Fibroblast of the aortic adventitia (primary cell): ENCODE data around the gene CCDC136. TPM values are rescaled to one million over a fixed set of nuclear protein-coding genes. Genes with fewer than 3 reads are reported as not detected.

Experiments used
- DNase-seq: peaks from one replicate; pipeline ENCODE4 v3.0.0-alpha.2; 2010; ENCODE audit warnings: low read depth
- H3K4me3 ChIP-seq: 2 replicates; pipeline ENCODE4 v1.5.1; 2011; ENCODE audit warnings: low read depth, mild to moderate bottlenecking, control low read depth, low read length, moderate library complexity
- CTCF ChIP-seq: IDR thresholded peaks from 2 replicates; pipeline ENCODE4 v1.5.1; 2011; ENCODE audit warnings: mild to moderate bottlenecking, low read length, control low read depth, inconsistent platforms; ENCODE audit not compliant: insufficient read depth
- total RNA-seq: library from RNA; depleted of rRNA; stranded (reverse); fragments of >200 nt; gene quantifications from 2 replicates; pipeline ENCODE4 v1.2.3, GENCODE V29; 2012; ENCODE audit warnings: low replicate concordance

The CCDC136 gene
- total RNA-seq, 1 donor = 9.9 TPM

- no peak for DNase-seq
- TF ChIP-seq CTCF = no peak
- H3K4me3 ChIP-seq = no peak overlapping the region
These were observed 39.5 kb upstream of the CCDC136 start for GRCh38 chr7:128752251-128752650.

- no peak for TF ChIP-seq CTCF
- no peak overlapping the region for H3K4me3 ChIP-seq
- DNase-seq = no peak
These were observed 36.5 kb upstream of the CCDC136 start for GRCh38 chr7:128755075-128755818.

GRCh38 chr7:128755819-128756476 lies 35.8 kb upstream of the CCDC136 start:
- peak; percentile 90 for DNase-seq
- TF ChIP-seq CTCF = no peak
- no peak overlapping the region for H3K4me3 ChIP-seq

GRCh38 chr7:128757203-128757602 lies 34.6 kb upstream of the CCDC136 start:
- no peak for DNase-seq
- H3K4me3 ChIP-seq = no peak overlapping the region
- no peak for TF ChIP-seq CTCF

- DNase-seq = no peak
- TF ChIP-seq CTCF = no peak
- H3K4me3 ChIP-seq = no peak overlapping the region
These were observed 33.2 kb upstream of the CCDC136 start for GRCh38 chr7:128758553-128758952.

GRCh38 chr7:128759242-128759641 lies 32.5 kb upstream of the CCDC136 start:
- TF ChIP-seq CTCF = no peak
- DNase-seq = no peak
- no peak overlapping the region for H3K4me3 ChIP-seq
